Motor neuron (in vitro differentiated cells): ENCODE results near the gene AGO4. TPM values are rescaled to one million over a fixed set of nuclear protein-coding genes. Genes with fewer than 3 reads are reported as not detected.
A peak's percentile ranks its signal among the peaks of the same experiment; 100 is the strongest.
"Not testable (repeated sequence)": the region's sequence is repeated elsewhere in the genome, so short reads cannot be mapped to it uniquely, and the experiment has no call there.

Experiments
- ATAC-seq, 8 experiments: fragments of 200-7000 bp; cut with Tn5 transposase; replicated peaks in 6 of 8; 2 replicates each; pipeline ENCODE4 v1.8.0; 2021; ENCODE audit warnings: mild to moderate bottlenecking in 8 of 8, moderate library complexity in 8 of 8
- H3K27ac ChIP-seq, 2 donors: fragments of 250-450 bp; sonication (Bioruptor Pico); 2 replicates each; pipeline ENCODE4 v1.9.0; 2021; ENCODE audit warnings: antibody characterized with exemption in 2 of 2, mild to moderate bottlenecking in 2 of 2, moderate library complexity in 1 of 2
- H3K4me1 ChIP-seq, 2 donors: fragments of 250-450 bp; sonication (Bioruptor Pico); replicated peaks in 1 of 2; 2 replicates each; pipeline ENCODE4 v1.6.1; 2021; ENCODE audit warnings: antibody characterized with exemption in 2 of 2, mild to moderate bottlenecking in 2 of 2, moderate library complexity in 1 of 2
- H3K4me3 ChIP-seq, 5 donors: fragments of 250-450 bp; sonication (Bioruptor Pico); 2 replicates each; pipeline ENCODE4 v1.9.0; 2021; ENCODE audit warnings: antibody characterized with exemption in 5 of 5, mild to moderate bottlenecking in 5 of 5, moderate library complexity in 4 of 5
- WGBS, 10 experiments: fragments of 450-650 bp; shearing (Covaris generic); methylation state at CpG; one replicate each; pipeline ENCODE4 v1.0.0; 2022; 5-methylcytosine and 5-hydroxymethylcytosine counted together
- in situ Hi-C, 9 experiments: fragments of 400-800 bp; cut with MboI; loops; one replicate each; pipeline ENCODE4 v1.15.0; 2021; ENCODE audit warnings: low sequenced_read_pairs in 9 of 9, low pct_unique_long_range_greater_than_20kb in 2 of 9; ENCODE audit not compliant: unreplicated experiment in 9 of 9
- total RNA-seq, 8 experiments: library from RNA; unstranded; fragments of 300-600 nt; gene quantifications; 2 replicates each; pipeline versions ENCODE4 v1.2.3 to v1.2.4, GENCODE V29; 2022

Gene AGO4
- total RNA-seq, 8 experiments from 2014 or later, result 6.4 to 24.9 (median 18.5) TPM

DNA sequence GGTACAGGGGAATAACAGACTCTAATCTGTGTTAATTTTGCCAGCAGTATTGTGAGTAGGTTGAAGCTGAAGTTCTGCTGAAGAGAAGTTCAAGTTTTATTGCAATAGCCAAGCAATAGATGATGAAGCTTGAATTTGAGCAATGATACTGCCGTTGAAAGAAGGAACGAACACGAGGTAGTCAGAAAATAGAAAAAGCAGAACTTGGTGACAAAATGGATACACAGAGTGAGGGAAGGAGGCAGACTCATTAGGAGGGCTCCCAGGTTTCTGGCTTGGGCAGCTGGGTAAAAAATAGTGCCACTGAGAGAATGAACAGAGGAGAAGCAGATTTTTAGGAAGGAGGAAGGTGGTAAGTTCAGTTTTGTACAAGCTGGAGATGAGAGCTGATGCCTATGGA is 52.9 kb downstream of the AGO4 start:
- no peak for ATAC-seq
- in situ Hi-C loops, result no loop called here
- Histone ChIP-seq H3K27ac (no peak overlapping the region), H3K4me3 (no peak overlapping the region), H3K4me1 (no peaks in the 10 kb centered on the region)
- 32 to 100% (median 83%) methylated on average over 1 to 3 of the region's 3 CpGs for WGBS, 10 experiments

DNA sequence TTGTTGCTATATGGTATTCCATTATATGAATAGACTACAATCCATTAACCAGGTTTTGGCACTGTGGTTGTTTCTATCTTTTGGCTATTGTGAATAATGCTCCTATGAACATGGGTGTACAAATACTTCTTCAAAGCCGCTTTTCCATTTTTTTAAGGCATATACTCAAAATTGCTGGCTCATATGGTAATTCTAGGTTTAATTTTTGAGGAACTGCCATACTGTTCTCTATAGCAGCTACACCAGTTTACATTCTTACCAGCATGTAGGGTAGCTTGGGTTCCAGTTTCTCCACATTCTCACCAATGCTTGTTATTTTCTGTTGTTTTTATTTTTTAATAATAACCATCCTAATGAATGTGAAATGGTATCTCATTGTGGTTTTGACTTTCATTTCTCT is 55.3 kb downstream of the AGO4 start:
- ATAC-seq, result no peak
- Histone ChIP-seq H3K4me1 (no peaks in the 10 kb centered on the region), H3K27ac (no peak overlapping the region), H3K4me3 (no peak overlapping the region)
- WGBS, 10 experiments, result 71 to 100% (median 85%) methylated on average over 1 of the region's 1 CpG
- in situ Hi-C loops, result no loop called here

DNA sequence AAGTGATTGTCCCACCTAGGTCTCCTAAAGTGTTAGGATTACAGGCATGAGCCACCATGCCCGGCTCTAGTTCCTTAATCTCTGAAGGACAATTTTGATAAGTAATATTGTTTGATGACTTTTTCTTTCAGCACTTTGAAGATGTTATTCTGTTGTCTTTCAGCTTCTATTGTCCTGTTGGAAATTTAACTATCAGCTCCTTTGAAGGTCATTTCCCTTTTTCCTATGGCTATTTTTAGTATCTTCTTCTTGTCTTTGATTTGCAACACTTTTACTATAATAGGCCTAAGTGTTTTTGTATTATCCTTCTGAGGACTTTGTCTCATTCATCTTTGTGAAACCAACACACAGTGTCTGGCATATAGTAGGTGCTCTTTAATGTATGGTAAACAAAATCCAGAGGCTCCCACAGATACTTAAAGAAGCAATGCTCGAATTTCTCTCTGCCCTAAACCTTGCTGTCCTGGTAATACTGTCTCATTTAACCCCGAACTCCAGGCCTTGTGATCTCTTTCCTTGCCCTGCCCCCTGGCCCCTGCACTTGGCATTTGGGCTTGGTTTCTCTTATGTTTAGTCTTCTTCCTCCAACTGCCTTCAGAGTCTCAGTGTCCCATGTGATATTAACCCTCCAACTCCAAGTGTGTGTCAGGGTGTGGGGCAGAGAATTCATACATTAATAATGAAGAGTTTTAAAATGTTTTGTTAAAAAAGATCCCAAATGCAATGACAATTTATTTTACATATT is 56.2 kb downstream of the AGO4 start:
- in situ Hi-C loops, result no loop called here
- Histone ChIP-seq H3K27ac (no peak overlapping the region), H3K4me1 (no peaks in the 10 kb centered on the region), H3K4me3 (no peak overlapping the region)
- no peak for ATAC-seq
- 10 to 83% (median 62%) methylated on average over 1 to 3 of the region's 3 CpGs for WGBS, 10 experiments

DNA sequence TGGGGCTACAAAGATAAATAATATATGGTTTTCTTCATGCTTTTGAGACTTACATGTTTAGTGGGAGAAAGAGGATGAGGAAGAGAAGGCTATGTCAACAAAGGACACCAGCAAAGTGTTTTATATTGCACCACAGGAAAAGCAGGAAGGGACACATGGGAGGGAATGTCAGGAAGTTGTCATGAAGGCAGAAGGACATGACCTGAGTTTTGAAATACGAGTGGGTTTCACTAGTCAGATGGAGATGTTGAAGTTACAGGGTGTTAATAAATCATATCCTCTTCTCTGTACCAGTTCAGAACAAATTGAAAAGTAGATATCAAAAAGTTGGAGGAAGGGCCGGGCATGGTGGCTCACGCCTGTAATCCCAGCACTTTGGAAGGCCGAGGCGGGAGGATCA is 57.0 kb downstream of the AGO4 start:
- in situ Hi-C loops, result no loop called here
- ATAC-seq, result no peak
- Histone ChIP-seq H3K27ac (no peak overlapping the region), H3K4me3 (no peak overlapping the region), H3K4me1 (no peaks in the 10 kb centered on the region)
- WGBS, 10 experiments, result 57 to 100% (median 76%) methylated on average over 1 to 5 of the region's 5 CpGs; no CpG with 5 or more reads in 1 of the 10 experiments

DNA sequence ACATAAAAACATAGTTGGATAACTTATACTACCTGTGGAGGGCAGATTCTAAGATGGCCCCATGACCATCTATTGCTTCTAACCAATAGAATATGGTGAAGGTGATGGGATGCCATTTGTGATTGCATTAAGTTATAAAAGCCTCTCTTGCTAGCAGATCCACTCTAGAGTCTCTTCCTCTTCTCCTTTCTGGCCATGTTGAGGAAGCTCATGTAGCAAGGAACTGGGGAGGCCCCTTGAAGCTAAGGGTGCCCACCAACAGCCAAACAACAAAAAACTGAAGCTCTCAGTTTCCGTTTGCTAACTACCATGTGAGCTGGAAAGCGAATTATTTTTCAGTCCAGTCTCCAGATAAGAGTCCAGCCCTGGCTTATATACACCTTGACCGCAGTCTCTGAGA is 59.2 kb downstream of the AGO4 start:
- no peaks in the 10 kb centered on the region for H3K4me1 ChIP-seq
- 62 to 100% (median 98%) methylated on average over 1 to 3 of the region's 3 CpGs; no CpG with 5 or more reads in 1 of the 10 experiments for WGBS, 10 experiments
- in situ Hi-C loops, result no loop called here
- no peak for ATAC-seq
- no peak overlapping the region for H3K4me3 ChIP-seq
- no peak overlapping the region for H3K27ac ChIP-seq

DNA sequence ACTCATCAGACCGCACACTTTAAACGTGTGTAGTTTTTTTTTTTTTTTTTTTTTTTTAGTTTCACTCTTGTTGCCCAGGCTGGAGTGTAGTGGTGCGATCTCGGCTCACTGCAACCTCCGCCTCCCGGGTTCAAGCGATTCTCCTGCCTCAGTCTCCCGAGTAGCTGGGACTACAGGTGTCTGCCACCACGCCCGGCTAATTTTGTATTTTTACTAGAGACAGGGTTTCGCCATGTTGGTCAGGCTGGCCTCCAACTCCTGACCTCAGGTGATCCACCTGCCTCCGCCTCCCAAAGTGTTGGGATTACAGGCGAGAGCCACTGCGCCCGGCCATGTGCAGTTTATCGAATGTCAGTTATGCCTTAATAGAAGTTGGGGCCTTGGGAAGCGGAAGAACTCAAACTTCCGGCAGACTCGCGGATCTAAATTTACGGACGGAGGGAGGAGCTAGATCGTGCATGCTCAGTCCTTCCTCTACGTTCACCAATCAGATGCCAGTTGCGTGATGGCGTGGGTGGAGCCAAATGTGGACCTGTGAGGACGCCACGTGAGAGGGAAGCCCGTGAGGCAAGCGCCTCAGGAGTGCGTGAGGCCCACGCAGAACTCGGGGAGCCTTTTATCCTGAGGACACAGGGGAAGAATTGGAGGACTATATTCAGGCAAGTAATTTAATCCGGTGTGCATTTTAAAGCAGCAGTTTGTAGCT is 61.6 kb downstream of the AGO4 start:
- H3K27ac ChIP-seq, in situ Hi-C loops, ATAC-seq, H3K4me3 ChIP-seq, H3K4me1 ChIP-seq: not testable (repeated sequence)
- WGBS, 10 experiments, result 74 to 100% (median 91%) methylated on average over 4 to 33 of the region's 34 CpGs

DNA sequence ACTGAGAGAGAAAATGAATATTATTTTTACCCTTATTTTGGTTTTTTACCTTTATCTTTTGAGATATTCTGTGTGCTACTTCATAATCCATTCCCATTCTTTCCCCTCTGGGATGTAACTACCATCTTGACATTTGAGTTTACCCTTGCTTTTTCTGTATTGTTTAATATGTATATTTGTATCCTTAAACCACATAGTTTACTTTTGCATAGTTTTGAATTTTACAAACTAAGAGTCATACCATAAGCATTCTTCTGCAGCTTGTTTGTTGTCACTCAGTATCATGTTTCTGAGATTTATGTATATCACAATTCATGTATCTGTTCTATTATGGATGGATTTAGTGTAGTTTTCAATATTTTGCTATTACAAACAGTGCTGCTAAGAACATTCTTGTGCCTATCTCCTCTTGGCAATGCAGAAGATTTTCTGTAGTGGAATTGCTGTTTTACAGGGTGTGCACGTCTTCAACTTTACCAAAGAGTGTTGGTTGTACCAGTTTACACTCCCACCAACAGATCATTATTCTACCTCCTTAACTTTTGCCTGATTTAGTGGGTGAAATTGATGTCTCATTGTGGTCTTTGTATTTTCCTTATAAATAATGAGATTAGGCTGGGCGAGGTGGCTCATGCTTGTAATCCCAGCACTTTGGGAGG is 63.0 kb downstream of the AGO4 start:
- in situ Hi-C loops, result no loop called here
- WGBS, 10 experiments, result 40 to 100% (median 89%) methylated on average over 1 to 2 of the region's 2 CpGs; no CpG with 5 or more reads in 6 of the 10 experiments
- Histone ChIP-seq H3K4me3 (no peak overlapping the region), H3K4me1 (no peaks in the 10 kb centered on the region), H3K27ac (no peak overlapping the region)
- peak in 1 of 8 experiments; percentile 29 for ATAC-seq

DNA sequence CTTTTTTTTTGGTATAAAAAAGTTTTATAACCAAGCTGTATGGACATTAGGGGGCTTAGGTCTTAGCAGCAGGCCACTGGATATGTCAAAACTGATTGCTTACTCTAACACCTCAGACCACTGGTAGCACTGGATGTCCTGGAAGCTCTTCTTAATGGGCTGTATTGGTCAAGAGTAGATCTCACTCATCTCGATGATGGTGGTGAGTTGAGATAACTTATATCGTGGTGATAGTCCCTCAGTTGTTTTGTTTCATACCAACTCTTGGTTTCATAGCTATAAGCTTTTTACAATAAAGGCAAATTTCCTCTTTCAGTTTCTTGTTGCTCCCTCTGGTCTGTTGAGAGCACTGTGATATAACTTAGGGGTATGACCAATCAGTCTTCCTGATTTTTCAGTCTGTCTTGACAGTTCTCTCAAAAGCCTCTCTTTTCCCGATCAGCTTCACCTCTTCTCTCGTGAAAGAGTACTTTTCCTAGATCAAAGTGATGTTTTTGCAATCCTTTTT is 65.5 kb downstream of the AGO4 start:
- Histone ChIP-seq H3K27ac (no peak overlapping the region), H3K4me1 (no peaks in the 10 kb centered on the region), H3K4me3 (no peak overlapping the region)
- WGBS, 10 experiments, result 49 to 100% (median 81%) methylated on average over 1 to 4 of the region's 4 CpGs; no CpG with 5 or more reads in 1 of the 10 experiments
- ATAC-seq, result no peak
- in situ Hi-C loops, result no loop called here

DNA sequence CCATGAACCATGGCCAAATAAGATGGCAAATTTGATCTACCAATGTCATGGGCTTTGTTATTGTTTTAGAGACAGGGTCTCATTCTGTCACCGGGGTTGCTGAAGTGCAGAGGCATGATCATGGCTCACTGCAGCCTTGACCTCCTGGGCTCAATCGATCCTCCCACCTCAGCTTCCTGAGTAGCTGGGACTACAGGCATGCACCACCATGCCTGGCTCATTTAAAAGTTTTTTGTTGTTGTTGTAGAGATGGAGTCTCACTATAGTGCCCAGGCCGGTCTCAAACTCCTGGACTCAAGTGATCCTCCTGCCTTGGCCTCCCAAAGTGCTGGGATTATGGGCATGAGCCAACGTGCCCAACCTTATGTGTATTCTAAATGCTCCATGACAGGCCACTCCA is 66.3 kb downstream of the AGO4 start:
- ATAC-seq, H3K27ac ChIP-seq, H3K4me1 ChIP-seq, H3K4me3 ChIP-seq, in situ Hi-C loops: not testable (repeated sequence)
- 40 to 100% (median 69%) methylated on average over 1 to 4 of the region's 4 CpGs; no CpG with 5 or more reads in 3 of the 10 experiments for WGBS, 10 experiments

DNA sequence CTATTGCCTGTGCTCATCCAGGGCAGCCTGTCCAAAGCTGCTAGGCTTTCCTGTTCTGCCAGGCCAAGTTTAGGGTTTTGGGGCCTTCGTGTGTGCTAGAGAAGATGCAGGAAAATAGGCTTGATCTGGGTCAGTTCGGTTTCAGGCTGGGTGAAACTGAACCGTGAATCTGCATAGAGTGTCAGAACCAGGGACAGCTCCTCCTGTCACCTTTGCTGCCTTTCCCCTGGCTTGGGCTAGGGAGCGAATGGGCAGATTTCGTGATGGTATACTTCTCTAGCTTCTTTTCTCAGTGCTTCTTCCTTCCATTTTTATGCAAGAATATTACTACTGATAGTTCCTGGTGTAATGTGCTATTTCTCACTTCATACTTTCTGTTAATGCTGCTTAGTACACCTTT is 69.2 kb downstream of the AGO4 start:
- ATAC-seq, result peak in 4 of 8 experiments; percentile 37 to 61 (median 50)
- in situ Hi-C loops, result no loop called here
- no peak overlapping the region for H3K27ac ChIP-seq
- 7 to 58% (median 37%) methylated on average over 2 to 5 of the region's 5 CpGs; no CpG with 5 or more reads in 2 of the 10 experiments for WGBS, 10 experiments
- no peaks in the 10 kb centered on the region for H3K4me1 ChIP-seq
- H3K4me3 ChIP-seq, result no peak overlapping the region

DNA sequence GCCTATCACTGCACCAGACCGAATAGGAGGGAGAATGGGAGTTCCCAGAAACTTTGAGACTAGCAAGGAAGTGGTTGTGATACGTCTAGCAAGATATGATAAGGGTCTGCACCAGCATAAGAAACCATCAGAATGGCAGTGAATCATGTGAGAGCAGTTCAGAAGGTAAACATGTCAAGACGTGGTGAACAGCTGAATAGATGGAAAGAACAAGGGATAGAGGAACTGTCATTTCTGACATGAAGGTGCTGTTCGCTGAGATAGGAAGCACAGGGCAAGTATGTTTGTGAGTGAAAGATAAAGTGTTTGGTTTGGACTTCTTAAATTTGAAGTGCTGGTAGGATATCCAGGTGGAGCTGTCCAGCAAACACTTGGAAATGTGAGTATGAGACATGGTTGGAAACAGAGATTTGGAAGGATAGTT is 74.0 kb downstream of the AGO4 start:
- in situ Hi-C loops, result no loop called here
- Histone ChIP-seq H3K4me1 (peaks cover 18 to 23% of the 10 kb centered on the region in 2 donors), H3K4me3 (no peak overlapping the region), H3K27ac (no peak overlapping the region)
- ATAC-seq, result no peak
- 33 to 85% (median 79%) methylated on average over 1 to 4 of the region's 4 CpGs; no CpG with 5 or more reads in 1 of the 10 experiments for WGBS, 10 experiments

DNA sequence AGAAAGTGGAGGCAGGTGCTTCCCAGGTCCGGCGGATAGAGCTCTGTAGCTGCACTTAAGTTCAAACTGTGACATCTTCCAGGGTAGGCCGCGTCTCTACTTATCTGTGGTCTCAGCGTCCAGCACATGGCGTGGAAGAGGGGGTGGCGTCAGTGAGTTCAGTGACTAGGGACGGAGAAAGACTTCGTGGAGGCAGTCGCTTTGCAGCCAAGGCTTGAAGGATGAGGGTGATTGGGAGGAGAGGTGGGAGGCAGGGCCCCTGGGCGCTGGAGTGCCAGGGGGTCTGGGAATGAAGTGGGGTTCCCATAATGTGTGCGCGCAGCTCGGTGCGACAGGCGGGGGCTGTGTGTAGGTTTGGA is 74.7 kb downstream of the AGO4 start:
- Histone ChIP-seq H3K4me1 (peaks cover 25 to 30% of the 10 kb centered on the region in 2 donors), H3K4me3 (peak overlapping the region; percentile 84 to 96 (median 92)), H3K27ac (no peak overlapping the region)
- 0 to 100% (median 79%) methylated on average over 2 to 15 of the region's 16 CpGs; no CpG with 5 or more reads in 2 of the 10 experiments for WGBS, 10 experiments
- peak in 1 of 8 experiments; percentile 1 for ATAC-seq
- in situ Hi-C loops, result no loop called here
